Astrocyte (in vitro differentiated cells and primary cell): ENCODE results near the gene THSD7B. TPM values are rescaled to one million over a fixed set of nuclear protein-coding genes. Genes with fewer than 3 reads are reported as not detected.
A peak's percentile ranks its signal among the peaks of the same experiment; 100 is the strongest.

Experiments used
- DNase-seq: peaks from one replicate; pipeline ENCODE4 v3.0.0-alpha.2; 2010; ENCODE audit warnings: low read depth
- FAIRE-seq: peaks from 2 replicates; lab custom pipeline; 2011; peaks lifted over from hg19 to GRCh38; lab: Jason Lieb, UNC
- H2AFZ ChIP-seq: 2 replicates; pipeline ENCODE4 v1.6.0; 2012; ENCODE audit warnings: low read depth, low read length, inconsistent platforms
- H3K27ac ChIP-seq: 2 replicates; pipeline ENCODE4 v1.5.1; 2011; ENCODE audit warnings: low read depth, low read length, inconsistent platforms
- H3K27me3 ChIP-seq: 2 replicates; pipeline ENCODE4 v1.6.0; 2011; ENCODE audit warnings: low read length, inconsistent platforms; ENCODE audit not compliant: insufficient read depth
- H3K36me3 ChIP-seq: 2 replicates; pipeline ENCODE4 v1.5.1; 2011; ENCODE audit warnings: low read length, inconsistent platforms; ENCODE audit not compliant: insufficient read depth
- H3K4me1 ChIP-seq: 2 replicates; pipeline ENCODE4 v1.5.1; 2011; ENCODE audit warnings: low read length, inconsistent platforms; ENCODE audit not compliant: insufficient read depth
- H3K4me2 ChIP-seq: 2 replicates; pipeline ENCODE4 v1.6.0; 2012; ENCODE audit warnings: low read length, inconsistent platforms
- H3K4me3 ChIP-seq: 2 replicates; pipeline ENCODE4 v1.5.1; 2011; ENCODE audit warnings: low read depth, mild to moderate bottlenecking, low read length, inconsistent platforms; ENCODE audit not compliant: insufficient read depth
- H3K79me2 ChIP-seq: 2 replicates; pipeline ENCODE4 v1.6.0; 2012; ENCODE audit warnings: mild to moderate bottlenecking, low read length, inconsistent platforms; ENCODE audit not compliant: insufficient read depth
- H3K9ac ChIP-seq: 2 replicates; pipeline ENCODE4 v1.6.0; 2012; ENCODE audit warnings: mild to moderate bottlenecking, low read length, inconsistent platforms
- H3K9me3 ChIP-seq: 2 replicates; pipeline ENCODE4 v1.5.1; 2012; ENCODE audit warnings: low read depth, mild to moderate bottlenecking, low read length, inconsistent platforms; ENCODE audit not compliant: insufficient read depth
- H4K20me1 ChIP-seq: 2 replicates; pipeline ENCODE4 v1.6.0; 2012; ENCODE audit warnings: low read length, inconsistent platforms; ENCODE audit not compliant: insufficient read depth
- H3K27ac Mint-ChIP-seq: one replicate; pipeline ENCODE4 v1.8.0; 2021; ENCODE audit warnings: mild to moderate bottlenecking, mixed read lengths; ENCODE audit not compliant: unreplicated experiment
- H3K27me3 Mint-ChIP-seq: one replicate; pipeline ENCODE4 v1.8.0; 2021; ENCODE audit warnings: low read depth, mixed read lengths; ENCODE audit not compliant: unreplicated experiment
- H3K36me3 Mint-ChIP-seq: one replicate; pipeline ENCODE4 v1.8.0; 2021; ENCODE audit warnings: low read depth, mixed read lengths; ENCODE audit not compliant: unreplicated experiment
- H3K4me1 Mint-ChIP-seq: one replicate; pipeline ENCODE4 v1.8.0; 2021; ENCODE audit warnings: low read depth, mixed read lengths; ENCODE audit not compliant: unreplicated experiment
- H3K4me3 Mint-ChIP-seq: one replicate; pipeline ENCODE4 v1.8.0; 2021; ENCODE audit warnings: mild to moderate bottlenecking, moderate library complexity, mixed read lengths; ENCODE audit not compliant: unreplicated experiment
- H3K9me3 Mint-ChIP-seq: one replicate; pipeline ENCODE4 v1.8.0; 2021; ENCODE audit warnings: mild to moderate bottlenecking, mixed read lengths; ENCODE audit not compliant: unreplicated experiment
- CTCF ChIP-seq: IDR thresholded peaks from 2 replicates; pipeline ENCODE4 v1.5.1; 2011; ENCODE audit warnings: low read depth, mild to moderate bottlenecking, inconsistent platforms, low read length, moderate library complexity; ENCODE audit not compliant: insufficient read depth
- EZH2 ChIP-seq: IDR thresholded peaks from 2 replicates; pipeline ENCODE4 v1.6.1; 2012; ENCODE audit warnings: mild to moderate bottlenecking, low read length, inconsistent platforms; ENCODE audit not compliant: insufficient read depth
- total RNA-seq: library from RNA; stranded (reverse); gene quantifications from 2 replicates; pipeline ENCODE4 v1.2.1, GENCODE V29; 2021

Gene THSD7B
- total RNA-seq, 1 donor from 2014 or later: 0.18 TPM

- no peaks in the 10 kb centered on the region for H3K9me3 ChIP-seq
- FAIRE-seq (no peak), DNase-seq (no peak)
- H3K27ac Mint-ChIP-seq: no peak overlapping the region
- no peaks in the 10 kb centered on the region for H3K27me3 Mint-ChIP-seq
- no peak overlapping the region for H3K4me3 ChIP-seq
- no peak overlapping the region for H3K27ac ChIP-seq
- H3K4me3 Mint-ChIP-seq: no peak overlapping the region
- peaks cover 18% of the 10 kb centered on the region for H3K4me1 Mint-ChIP-seq
- H3K36me3 Mint-ChIP-seq: no peaks in the 10 kb centered on the region
- peaks cover 2% of the 10 kb centered on the region for H3K4me1 ChIP-seq
- H2AFZ ChIP-seq: no peak overlapping the region
- H3K9me3 Mint-ChIP-seq: peaks cover 3% of the 10 kb centered on the region
- no peak overlapping the region for H3K4me2 ChIP-seq
- no peaks in the 10 kb centered on the region for H3K36me3 ChIP-seq
- TF ChIP-seq CTCF (no peak), EZH2 (no peak)
- H3K27me3 ChIP-seq: no peaks in the 10 kb centered on the region
- no peaks in the 10 kb centered on the region for H3K79me2 ChIP-seq
- H3K9ac ChIP-seq: no peak overlapping the region
- H4K20me1 ChIP-seq: no peaks in the 10 kb centered on the region
These were observed 346.6 kb downstream of the THSD7B start for GRCh38 chr2:137111896-137112295.

- no peak for FAIRE-seq
- no peaks in the 10 kb centered on the region for H3K27me3 ChIP-seq
- no peaks in the 10 kb centered on the region for H3K79me2 ChIP-seq
- H3K4me2 ChIP-seq: no peak overlapping the region
- no peak overlapping the region for H3K4me3 ChIP-seq
- no peaks in the 10 kb centered on the region for H3K27me3 Mint-ChIP-seq
- no peak for DNase-seq
- H3K9ac ChIP-seq: no peak overlapping the region
- no peak overlapping the region for H2AFZ ChIP-seq
- H3K9me3 Mint-ChIP-seq: no peaks in the 10 kb centered on the region
- TF ChIP-seq CTCF (no peak), EZH2 (no peak)
- H3K27ac Mint-ChIP-seq: peak overlapping the region; percentile 81
- no peaks in the 10 kb centered on the region for H3K9me3 ChIP-seq
- H3K27ac ChIP-seq: no peak overlapping the region
- H3K4me3 Mint-ChIP-seq: no peak overlapping the region
- H3K4me1 ChIP-seq: peaks cover 9% of the 10 kb centered on the region
- peaks cover 27% of the 10 kb centered on the region for H3K4me1 Mint-ChIP-seq
- no peaks in the 10 kb centered on the region for H3K36me3 ChIP-seq
- no peaks in the 10 kb centered on the region for H4K20me1 ChIP-seq
- H3K36me3 Mint-ChIP-seq: no peaks in the 10 kb centered on the region
These were observed 349.9 kb downstream of the THSD7B start for GRCh38 chr2:137115081-137115794.

- no peak for FAIRE-seq
- H3K27ac Mint-ChIP-seq: no peak overlapping the region
- H3K9me3 Mint-ChIP-seq: no peaks in the 10 kb centered on the region
These were observed 350.4 kb downstream of the THSD7B start for GRCh38 chr2:137115795-137116089.

More at GRCh38 chr2:137115795-137116089, 350.4 kb downstream of the THSD7B start:
- Histone ChIP-seq H3K27ac (no peak overlapping the region), H3K27me3 (no peaks in the 10 kb centered on the region), H4K20me1 (no peaks in the 10 kb centered on the region), H2AFZ (no peak overlapping the region), H3K9ac (no peak overlapping the region), H3K79me2 (no peaks in the 10 kb centered on the region), H3K4me3 (no peak overlapping the region), H3K4me2 (no peak overlapping the region), H3K4me1 (peaks cover 9% of the 10 kb centered on the region), H3K9me3 (no peaks in the 10 kb centered on the region), H3K36me3 (no peaks in the 10 kb centered on the region)
- Mint-ChIP-seq H3K4me1 (peaks cover 27% of the 10 kb centered on the region), H3K4me3 (no peak overlapping the region), H3K27me3 (no peaks in the 10 kb centered on the region), H3K36me3 (no peaks in the 10 kb centered on the region)
- no peak for DNase-seq
- no peak for TF ChIP-seq EZH2
- no peak for TF ChIP-seq CTCF
